Upper lobe of left lung (tissue), 6 donors: ENCODE results near the gene CRIP1. TPM values are rescaled to one million over a fixed set of nuclear protein-coding genes. Genes with fewer than 3 reads are reported as not detected.
A peak's percentile ranks its signal among the peaks of the same experiment; 100 is the strongest.

Experiments
- ATAC-seq, 2 donors: fragments of 200-7000 bp; cut with Tn5 transposase; one replicate each; pipeline ENCODE4 v1.9.1; 2022; ENCODE audit warnings: mild to moderate bottlenecking in 2 of 2, moderate library complexity in 2 of 2; ENCODE audit not compliant: low FRiP score in 2 of 2
- DNase-seq, 2 donors: peaks; one replicate each; pipeline ENCODE4 v3.0.0-alpha.2; 2019 to 2020
- H3K27ac ChIP-seq, 4 donors: fragments of 200-600 bp; sonication (generic); one replicate each; pipeline ENCODE4 v1.5.1; 2016 to 2019
- H3K27me3 ChIP-seq, 4 donors: fragments of 200-600 bp; sonication (generic); one replicate each; pipeline ENCODE4 v1.5.1; 2017 to 2019
- H3K36me3 ChIP-seq, 4 donors: fragments of 200-600 bp; sonication (generic); one replicate each; pipeline ENCODE4 v1.5.1; 2016 to 2019
- H3K4me1 ChIP-seq, 4 donors: fragments of 200-600 bp; sonication (generic); one replicate each; pipeline ENCODE4 v1.5.1; 2018 to 2019
- H3K4me3 ChIP-seq, 4 donors: fragments of 200-600 bp; sonication (generic); one replicate each; pipeline ENCODE4 v1.5.1; 2017 to 2019; ENCODE audit warnings: mild to moderate bottlenecking in 2 of 4, moderate library complexity in 1 of 4
- H3K9me3 ChIP-seq, 4 donors: fragments of 200-600 bp; sonication (generic); one replicate each; pipeline ENCODE4 v1.5.1; 2018 to 2019
- EP300 ChIP-seq, 4 donors: sonication (generic); formaldehyde crosslinking; IDR thresholded peaks; one replicate each; pipeline ENCODE4 v1.5.1; 2017; ENCODE audit warnings: antibody characterized with exemption in 4 of 4, control low read depth in 2 of 4
- POLR2A ChIP-seq, 4 donors: fragments of 450-650 bp; IDR thresholded peaks; one replicate each; pipeline ENCODE4 v1.5.1; 2016 to 2017; ENCODE audit warnings: antibody characterized with exemption in 4 of 4, mild to moderate bottlenecking in 2 of 4
- POLR2AphosphoS5 ChIP-seq, 2 donors: sonication (generic); formaldehyde crosslinking; IDR thresholded peaks; one replicate each; pipeline ENCODE4 v1.5.1; 2017; ENCODE audit warnings: antibody characterized with exemption in 2 of 2
- WGBS, 2 donors: methylation state at CpG; one replicate each; pipeline ENCODE4 v1.1.5; 2017 to 2018; 5-methylcytosine and 5-hydroxymethylcytosine counted together
- total RNA-seq, 6 donors: library from RNA; depleted of rRNA in 4 of 6; stranded (reverse); fragments of >200 nt in 4 of 6; gene quantifications; one replicate each; pipeline versions ENCODE4 v1.1.0 to v1.2.1, GENCODE V29; 2016 to 2021
- TF ChIP-seq, protein P1 (sequence below), 6 experiments: fragments of 450-650 bp in 4 of 6; fragments of 200-600 bp in 2 of 6; sonication (generic) in 2 of 6; IDR thresholded peaks; one replicate each; pipeline ENCODE4 v1.5.1; 2016 to 2019; ENCODE audit warnings: antibody characterized with exemption in 6 of 6
- donor health status: DM: no; HTN: no; CAD: no; lungs with moderate emphysema.
- donor health status: DM: no; HTN: yes; CAD: no; lungs with severe emphysema.

Gene CRIP1
- total RNA-seq, 6 donors from 2014 or later: 26.2 to 425 (median 200) TPM

DNA sequence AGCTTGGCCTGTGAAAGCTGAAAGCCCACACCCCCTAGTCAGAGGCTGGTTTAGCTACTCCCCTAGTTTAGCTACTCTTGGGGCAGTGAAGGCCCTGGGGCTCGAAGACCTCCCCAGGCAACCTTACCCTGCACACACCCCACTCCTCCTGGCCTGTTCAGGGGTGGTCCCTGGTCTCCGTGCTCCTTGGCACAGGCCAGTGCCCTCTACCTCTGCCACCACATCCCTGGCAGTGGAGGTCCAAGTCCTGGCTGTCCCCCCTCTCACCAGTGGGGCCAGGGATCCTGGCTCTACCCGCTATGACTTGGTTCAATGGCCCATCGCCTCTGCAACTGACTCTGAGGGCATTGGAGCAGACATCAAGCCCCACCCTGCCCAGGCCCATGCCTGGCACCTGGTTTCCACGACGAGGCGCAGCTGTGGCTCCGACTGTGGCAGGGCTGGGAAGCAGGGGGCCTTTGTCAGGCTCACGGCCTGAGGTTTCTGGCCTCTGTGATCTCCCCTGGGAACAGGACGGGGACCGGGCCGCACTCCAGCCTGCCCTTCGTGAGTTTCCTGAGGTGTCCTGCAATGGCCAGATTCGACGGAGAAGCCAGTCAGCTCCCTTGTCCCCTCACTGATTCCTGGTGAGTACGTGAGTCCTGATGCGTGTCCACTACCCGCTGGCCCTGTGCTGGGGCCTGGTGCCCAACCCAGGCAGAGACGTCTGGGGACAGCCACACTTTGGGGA lies 45.4 kb downstream of the CRIP1 start:
- Histone ChIP-seq H3K27ac (no peak overlapping the region), H3K4me1 (peaks cover 25 to 34% (median 28%) of the 10 kb centered on the region in 4 donors), H3K36me3 (no peaks in the 10 kb centered on the region), H3K9me3 (no peaks in the 10 kb centered on the region), H3K27me3 (peaks cover 0 to 26% (median 13%) of the 10 kb centered on the region in 4 donors), H3K4me3 (no peak overlapping the region)
- ATAC-seq: no peak
- WGBS, 2 donors: 80 to 96% methylated on average over 5 to 19 of the region's 19 CpGs
- peak in 1 of 2 donors; percentile 77 for DNase-seq
- TF ChIP-seq EP300 (IDR thresholded peaks at IDR 0.05) (no peak), POLR2AphosphoS5 (IDR thresholded peaks at IDR 0.05) (no peak)
- TF ChIP-seq, protein P1, sequence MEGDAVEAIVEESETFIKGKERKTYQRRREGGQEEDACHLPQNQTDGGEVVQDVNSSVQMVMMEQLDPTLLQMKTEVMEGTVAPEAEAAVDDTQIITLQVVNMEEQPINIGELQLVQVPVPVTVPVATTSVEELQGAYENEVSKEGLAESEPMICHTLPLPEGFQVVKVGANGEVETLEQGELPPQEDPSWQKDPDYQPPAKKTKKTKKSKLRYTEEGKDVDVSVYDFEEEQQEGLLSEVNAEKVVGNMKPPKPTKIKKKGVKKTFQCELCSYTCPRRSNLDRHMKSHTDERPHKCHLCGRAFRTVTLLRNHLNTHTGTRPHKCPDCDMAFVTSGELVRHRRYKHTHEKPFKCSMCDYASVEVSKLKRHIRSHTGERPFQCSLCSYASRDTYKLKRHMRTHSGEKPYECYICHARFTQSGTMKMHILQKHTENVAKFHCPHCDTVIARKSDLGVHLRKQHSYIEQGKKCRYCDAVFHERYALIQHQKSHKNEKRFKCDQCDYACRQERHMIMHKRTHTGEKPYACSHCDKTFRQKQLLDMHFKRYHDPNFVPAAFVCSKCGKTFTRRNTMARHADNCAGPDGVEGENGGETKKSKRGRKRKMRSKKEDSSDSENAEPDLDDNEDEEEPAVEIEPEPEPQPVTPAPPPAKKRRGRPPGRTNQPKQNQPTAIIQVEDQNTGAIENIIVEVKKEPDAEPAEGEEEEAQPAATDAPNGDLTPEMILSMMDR (IDR thresholded peaks at IDR 0.05): no peak

DNA sequence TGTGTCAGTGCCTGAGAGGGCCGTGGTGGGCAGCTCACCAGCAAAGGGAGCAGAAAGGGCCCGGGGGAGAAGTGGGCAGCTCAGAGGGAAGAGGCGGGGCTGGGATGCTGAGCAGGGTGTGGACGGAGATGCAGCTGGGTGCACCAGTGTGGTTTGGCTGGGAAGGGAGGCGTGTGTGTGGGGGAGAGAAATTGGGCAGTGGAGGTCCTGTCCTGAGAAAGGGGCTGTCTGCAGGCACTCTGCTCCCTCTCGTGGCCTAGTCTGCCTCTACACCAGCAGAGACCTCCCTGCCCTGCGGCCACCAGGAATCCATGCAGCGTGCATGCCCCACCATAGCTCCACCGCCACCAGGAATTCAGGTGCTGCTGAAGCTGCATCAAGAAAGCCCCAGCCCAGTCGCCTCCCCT lies 46.1 kb downstream of the CRIP1 start:
- 68 to 74% methylated on average over 9 to 10 of the region's 10 CpGs for WGBS, 2 donors
- H3K4me1 ChIP-seq: peaks cover 19 to 30% (median 22%) of the 10 kb centered on the region in 4 donors
- H3K27ac ChIP-seq: no peak overlapping the region
- no peak overlapping the region for H3K4me3 ChIP-seq
- DNase-seq (no peak), ATAC-seq (no peak)
- H3K36me3 ChIP-seq: no peaks in the 10 kb centered on the region
- TF ChIP-seq POLR2AphosphoS5 (IDR thresholded peaks at IDR 0.05) (no peak), POLR2A (IDR thresholded peaks at IDR 0.05) (no peak), EP300 (IDR thresholded peaks at IDR 0.05) (no peak)
- TF ChIP-seq, protein P1 (IDR thresholded peaks at IDR 0.05): no peak
- no peaks in the 10 kb centered on the region for H3K9me3 ChIP-seq
- H3K27me3 ChIP-seq: peaks cover 0 to 19% (median 10%) of the 10 kb centered on the region in 4 donors

- 73 to 79% methylated on average over 7 to 9 of the region's 9 CpGs for WGBS, 2 donors
- no peak overlapping the region for H3K27ac ChIP-seq
- no peaks in the 10 kb centered on the region for H3K36me3 ChIP-seq
- no peak overlapping the region for H3K4me3 ChIP-seq
- no peaks in the 10 kb centered on the region for H3K9me3 ChIP-seq
- H3K27me3 ChIP-seq: peaks cover 0 to 16% (median 9%) of the 10 kb centered on the region in 4 donors
- DNase-seq: peak in 1 of 2 donors; percentile 46
- TF ChIP-seq, protein P1 (IDR thresholded peaks at IDR 0.05): no peak
- TF ChIP-seq EP300 (IDR thresholded peaks at IDR 0.05) (no peak), POLR2A (IDR thresholded peaks at IDR 0.05) (no peak), POLR2AphosphoS5 (IDR thresholded peaks at IDR 0.05) (no peak)
- peaks cover 17 to 27% (median 18%) of the 10 kb centered on the region in 4 donors for H3K4me1 ChIP-seq
- no peak for ATAC-seq
These were observed 46.7 kb downstream of the CRIP1 start for GRCh38 chr14:105533391-105533790.

DNA sequence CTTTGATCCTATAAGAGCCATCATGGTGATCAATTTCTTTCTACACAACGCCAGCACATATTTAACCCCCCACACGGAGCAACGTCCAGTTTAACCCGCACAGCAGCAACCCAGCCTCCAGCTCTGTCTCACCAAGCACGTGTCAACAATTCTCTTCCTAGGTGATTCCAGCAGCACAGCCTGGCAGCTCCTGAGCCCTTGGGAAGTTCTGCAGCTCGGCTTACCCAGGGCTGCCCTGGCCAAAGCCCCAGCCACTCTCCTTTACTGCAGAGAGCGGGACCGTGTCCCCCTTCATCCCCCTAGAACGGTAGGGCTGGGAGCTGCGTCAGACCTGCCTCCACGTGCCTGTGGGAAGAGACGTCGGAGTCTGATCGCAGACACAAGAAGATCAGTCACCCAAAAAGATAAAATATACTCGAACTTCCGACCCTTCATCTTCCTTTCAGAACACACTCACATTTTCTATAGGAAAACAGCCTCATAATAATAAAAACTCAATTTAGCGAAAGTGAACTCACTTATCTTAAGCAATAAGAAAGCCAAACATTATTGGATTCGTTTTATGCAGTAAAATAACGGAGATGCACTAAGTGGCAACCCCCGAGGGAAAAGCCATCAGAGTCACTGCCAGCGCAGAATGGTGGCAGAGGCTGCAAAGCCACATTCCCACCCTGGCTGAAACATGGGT lies 47.3 kb downstream of the CRIP1 start:
- Histone ChIP-seq H3K27ac (no peak overlapping the region), H3K9me3 (no peaks in the 10 kb centered on the region), H3K27me3 (peaks cover 0 to 13% (median 7%) of the 10 kb centered on the region in 4 donors), H3K36me3 (no peaks in the 10 kb centered on the region), H3K4me1 (peaks cover 11 to 21% (median 14%) of the 10 kb centered on the region in 4 donors), H3K4me3 (no peak overlapping the region)
- DNase-seq (no peak), ATAC-seq (no peak)
- WGBS, 2 donors: 60 to 75% methylated on average over 19 to 21 of the region's 21 CpGs
- no peak for TF ChIP-seq POLR2A (IDR thresholded peaks at IDR 0.05)
- TF ChIP-seq POLR2AphosphoS5 (IDR thresholded peaks at IDR 0.05): no peak
- TF ChIP-seq EP300 (IDR thresholded peaks at IDR 0.05): no peak
- TF ChIP-seq, protein P1 (IDR thresholded peaks at IDR 0.05): no peak
